GM21381 (cell line): ENCODE results near the gene SESN3.
"Not testable (repeated sequence)": the region's sequence is repeated elsewhere in the genome, so short reads cannot be mapped to it uniquely, and the experiment has no call there.

Experiments
- ATAC-seq: cut with Tn5 transposase; IDR thresholded peaks from one replicate; pipeline ENCODE4 v1.9.1; 2021; ENCODE audit warnings: mild to moderate bottlenecking, moderate library complexity; ENCODE audit not compliant: unreplicated experiment

SESN3 gene

DNA sequence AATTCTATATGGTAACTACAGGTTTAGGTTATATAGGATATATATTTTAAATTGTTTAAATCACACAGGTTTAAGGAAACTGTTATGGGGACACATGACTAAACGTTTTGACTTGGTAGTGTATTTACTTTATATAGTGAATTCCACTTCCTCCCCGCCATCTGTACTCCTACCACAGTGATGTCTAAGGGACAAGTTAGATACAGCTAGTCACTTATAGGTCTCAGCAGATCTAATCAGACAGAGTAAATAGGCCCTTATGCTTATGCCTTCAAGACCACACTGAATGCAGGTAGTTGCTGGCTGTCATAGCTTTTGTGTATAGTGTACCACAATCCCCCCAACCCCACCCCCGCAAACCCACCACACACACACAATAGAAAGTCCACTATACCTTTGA is 8.2 kb downstream of the SESN3 start:
- ATAC-seq: no peak

DNA sequence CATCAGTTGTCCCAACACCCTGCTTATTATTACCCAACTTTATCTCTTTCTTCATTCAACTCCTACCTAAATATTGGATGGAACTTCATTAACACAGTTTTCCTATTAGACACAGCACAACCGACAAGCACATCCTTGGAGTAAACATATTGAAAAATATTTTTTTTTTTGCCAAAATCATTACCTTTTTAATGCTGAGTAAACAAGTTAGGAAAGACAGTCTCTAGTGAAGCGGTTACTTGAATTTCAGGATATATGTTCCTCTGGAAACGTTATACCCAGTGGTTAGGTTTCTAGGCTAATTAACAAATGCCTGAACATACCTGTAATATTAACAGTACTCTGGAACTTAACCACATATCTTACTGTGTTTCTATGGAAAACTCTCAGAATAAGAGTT is 11.4 kb downstream of the SESN3 start:
- ATAC-seq: no peak

DNA sequence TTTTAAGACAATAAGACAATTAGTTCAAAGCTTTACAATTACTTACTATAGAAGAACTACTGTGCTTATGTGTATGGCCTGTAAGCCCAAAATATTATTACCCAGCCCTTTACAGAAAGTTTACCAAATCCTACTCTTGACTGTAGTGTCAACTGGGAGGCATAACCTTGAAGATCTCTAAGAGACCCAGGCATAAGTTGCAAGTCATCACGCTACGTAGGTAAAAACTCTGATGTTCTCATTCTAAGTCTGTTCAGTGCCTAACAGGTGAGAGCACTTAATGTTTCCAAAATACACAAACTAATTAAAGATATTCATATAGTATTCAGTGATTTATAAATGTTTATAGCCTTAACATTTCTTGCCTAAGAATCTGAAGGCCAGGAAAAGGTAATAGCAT is 12.9 kb downstream of the SESN3 start:
- ATAC-seq: no peak

DNA sequence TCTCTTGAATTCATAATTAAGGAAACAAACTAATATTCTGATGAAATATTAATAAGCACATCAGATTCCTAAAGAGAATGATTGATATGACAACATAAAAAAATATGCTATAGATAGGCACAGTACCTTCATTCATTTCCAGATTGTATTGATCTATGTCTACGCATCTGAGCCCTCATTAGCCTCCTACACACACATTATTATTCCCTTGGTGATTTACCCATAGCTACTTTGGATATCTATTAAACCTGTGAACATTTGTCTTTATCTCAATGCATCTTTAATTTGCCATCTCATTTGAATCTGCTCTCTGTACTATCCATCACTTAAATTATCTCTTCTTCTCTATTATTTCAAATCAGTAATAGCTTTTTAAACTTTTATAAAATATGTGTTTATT is 18.4 kb downstream of the SESN3 start:
- no peak for ATAC-seq

DNA sequence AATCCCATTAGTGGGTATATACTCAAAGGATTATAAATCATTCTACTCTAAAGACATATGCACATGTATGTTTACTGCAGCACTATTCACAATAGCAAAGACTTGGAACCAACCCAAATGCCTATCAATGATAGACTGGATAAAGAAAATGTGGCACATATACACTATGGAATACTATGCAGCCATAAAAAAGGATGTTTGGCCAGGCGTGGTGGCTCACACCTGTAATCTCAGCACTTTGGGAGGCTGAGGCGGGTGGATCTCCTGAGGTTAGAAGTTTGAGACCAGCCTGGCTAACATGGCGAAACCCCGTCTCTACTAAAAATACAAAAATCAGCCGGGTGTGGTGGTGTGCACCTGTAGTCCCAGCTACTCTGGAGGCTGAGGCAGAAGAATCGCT is 21.5 kb downstream of the SESN3 start:
- not testable (repeated sequence) for ATAC-seq

DNA sequence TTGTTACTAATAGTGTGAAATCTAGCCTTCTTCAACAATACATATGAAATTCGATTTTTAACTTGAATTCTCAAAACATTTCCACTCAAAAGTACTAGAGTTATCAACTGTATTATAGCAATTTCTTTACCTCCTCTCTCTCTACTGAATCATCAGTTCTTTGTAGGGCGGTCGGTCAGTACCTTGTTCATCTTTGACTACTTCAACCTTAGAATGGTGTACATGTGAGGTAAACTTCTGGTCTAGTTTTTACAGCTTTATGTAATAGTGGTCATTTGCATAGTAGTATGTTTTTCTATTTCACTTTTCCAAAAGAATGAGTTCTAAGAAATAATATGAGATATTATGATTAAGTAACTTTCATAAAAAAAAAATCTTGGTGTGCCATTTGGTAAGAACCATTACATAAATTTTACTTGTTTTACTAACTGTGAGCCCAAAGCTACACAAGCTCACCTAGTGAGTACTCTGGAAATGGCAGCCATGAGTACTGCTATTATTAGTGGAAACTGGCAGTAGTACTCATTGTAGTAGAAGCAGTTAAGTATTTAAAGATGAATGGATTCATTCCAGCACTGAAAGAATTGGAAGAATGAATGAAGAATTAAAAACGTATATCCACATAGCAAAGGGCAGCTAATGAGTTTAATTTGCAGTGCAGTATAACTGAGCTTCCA is 30.1 kb downstream of the SESN3 start:
- ATAC-seq: no peak

DNA sequence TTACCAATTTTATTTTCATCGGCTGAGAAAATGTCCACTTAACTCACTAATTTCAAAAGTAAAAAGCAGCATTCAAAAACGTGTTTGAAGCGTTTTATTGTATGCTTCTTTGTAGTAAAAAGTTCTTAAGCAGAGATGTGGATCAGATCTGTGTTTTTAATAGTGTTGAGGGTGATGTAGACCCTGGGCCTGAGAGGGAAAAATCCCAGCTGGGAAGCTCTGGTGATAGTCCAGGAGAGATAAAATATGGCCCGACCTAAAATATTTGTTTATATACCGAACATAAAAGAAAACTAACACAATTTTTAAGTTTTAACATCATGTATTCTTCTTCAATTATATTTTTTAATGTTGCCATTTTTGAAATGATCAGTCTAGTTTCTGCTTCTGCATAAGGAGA is 35.2 kb downstream of the SESN3 start:
- no peak for ATAC-seq

DNA sequence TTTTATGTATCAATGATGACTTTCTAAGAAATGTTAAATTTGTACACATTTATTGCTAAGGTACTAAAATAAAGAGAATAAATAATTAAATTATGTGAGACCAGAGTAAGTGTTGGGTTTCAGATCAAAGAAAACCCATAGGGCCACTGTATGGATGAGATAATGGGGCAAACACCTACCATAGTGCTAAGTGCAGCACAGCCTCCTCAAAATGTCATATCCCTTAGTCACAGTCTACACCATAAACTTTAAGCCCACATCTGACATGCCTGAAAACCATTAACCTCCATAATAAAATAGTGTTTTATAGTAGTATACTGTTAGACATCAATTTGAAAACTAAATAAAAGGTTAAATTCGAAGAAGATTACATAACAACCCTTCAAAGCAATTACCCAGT is 37.5 kb downstream of the SESN3 start:
- no peak for ATAC-seq

DNA sequence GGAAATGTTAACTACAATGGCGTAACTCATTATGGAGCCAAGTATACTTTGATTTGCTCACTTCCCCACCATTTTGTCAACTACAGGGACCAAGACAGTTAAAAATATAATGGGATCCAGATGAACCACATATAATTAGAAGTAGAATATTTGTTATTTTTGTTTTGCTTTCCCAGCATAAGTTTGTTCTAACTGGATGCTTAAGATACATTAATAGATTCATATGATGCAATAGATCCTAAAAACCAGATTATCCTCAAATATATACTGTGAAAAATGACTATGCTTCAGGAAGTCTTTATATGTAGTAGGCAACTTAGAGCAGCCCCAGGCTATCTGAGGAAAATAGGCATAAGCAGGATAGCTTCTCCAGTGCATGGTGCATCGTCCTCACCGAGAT is 38.3 kb downstream of the SESN3 start:
- ATAC-seq: no peak

DNA sequence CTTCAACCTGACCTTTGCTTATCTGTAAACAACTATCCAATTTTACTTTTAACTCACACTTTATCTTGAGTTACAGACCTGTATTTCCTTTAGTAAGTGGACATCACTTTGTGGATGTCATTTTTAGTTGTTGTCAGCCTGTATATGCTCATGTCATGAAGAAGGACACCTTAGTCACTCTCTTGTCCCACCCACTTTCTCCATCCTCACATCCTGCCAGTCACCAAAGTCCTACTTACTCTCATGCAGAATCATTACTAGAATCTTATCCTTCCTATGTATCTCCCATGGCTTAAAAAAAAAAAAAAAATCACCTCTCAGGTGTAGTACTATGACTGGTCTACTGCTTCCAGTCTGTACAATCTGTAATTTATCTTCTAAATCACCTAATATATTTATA is 43.3 kb downstream of the SESN3 start:
- no peak for ATAC-seq

DNA sequence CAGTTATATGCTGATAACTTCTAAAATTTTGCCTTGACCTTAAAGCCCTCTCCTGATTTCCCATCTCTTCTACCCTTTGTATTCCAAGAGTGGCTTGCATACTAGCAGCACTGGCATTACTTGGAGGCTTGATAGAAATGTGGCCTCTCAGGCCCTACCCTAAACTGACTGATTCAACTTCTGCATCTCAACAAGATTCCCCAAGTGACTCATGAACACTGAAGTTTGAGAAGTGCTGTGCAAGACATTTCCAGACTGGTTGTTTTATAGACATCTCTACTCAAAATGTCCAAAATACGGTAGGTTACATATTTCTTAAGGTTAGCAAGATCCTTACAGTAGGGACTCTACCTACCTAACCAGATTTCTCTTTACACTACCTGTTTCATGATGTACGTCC is 48.6 kb downstream of the SESN3 start:
- ATAC-seq: no peak

DNA sequence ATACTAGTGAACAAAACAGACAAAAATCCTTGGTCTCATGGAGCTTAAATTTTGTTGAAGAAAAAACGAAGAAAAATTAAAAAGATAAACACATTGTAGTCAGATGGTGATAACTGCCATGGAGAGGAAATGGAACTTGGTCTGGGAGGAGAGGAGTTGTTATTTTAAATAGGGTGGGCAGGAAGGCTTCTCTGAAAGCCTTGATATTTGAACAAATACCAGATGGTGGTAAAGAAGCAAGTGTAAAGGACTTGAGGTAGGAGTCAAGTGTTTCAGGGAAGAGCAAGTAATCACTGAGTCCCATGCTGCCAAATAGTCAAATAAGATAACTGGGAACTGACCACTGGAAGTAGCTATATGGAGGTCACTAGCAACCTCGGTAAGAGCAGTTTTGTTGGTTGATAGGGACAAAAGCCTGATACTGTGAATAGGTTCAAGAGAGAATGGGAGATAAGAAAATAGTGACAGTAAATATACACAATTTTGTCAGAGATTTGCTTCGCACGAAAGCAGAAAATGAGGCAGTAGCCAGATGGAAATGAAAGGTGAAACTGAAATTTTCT is 55.1 kb downstream of the SESN3 start:
- ATAC-seq: no peak

DNA sequence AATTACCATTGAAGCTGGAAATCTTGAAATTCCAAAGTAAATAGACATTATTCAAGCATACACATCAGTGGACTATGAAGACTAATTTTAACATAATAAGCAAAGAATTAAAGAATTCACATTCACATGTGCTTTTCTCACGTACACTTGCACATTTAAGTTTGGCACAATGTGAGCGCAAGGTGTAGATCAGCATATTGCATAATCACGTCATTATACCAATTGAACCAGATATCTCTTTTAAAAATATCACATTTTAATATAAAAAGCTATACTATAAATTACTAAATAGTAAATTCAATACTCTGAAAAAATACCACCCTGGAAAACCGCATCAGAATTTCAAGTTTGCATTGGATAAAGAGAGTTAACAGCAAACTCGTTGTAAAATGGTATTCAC is 60.7 kb downstream of the SESN3 start:
- ATAC-seq: no peak

DNA sequence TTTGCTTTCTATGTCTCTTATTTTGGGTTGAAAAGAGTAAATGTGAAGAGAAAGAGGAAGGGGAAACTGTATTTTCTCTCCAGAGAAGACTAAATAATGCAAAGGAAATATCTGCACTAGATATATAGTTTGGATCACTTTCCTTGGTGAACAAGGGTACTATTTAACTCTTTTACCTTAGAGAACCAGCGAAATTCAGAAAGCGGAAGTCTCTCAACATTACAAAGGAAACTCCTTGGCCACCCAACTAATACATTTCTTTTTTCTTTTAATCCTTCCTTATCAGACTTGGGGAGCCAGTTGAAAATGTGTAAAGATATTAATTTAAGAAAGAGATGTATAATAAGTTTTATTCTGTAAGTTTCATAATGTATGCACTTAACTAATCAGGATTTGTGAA is 64.2 kb downstream of the SESN3 start:
- no peak for ATAC-seq

DNA sequence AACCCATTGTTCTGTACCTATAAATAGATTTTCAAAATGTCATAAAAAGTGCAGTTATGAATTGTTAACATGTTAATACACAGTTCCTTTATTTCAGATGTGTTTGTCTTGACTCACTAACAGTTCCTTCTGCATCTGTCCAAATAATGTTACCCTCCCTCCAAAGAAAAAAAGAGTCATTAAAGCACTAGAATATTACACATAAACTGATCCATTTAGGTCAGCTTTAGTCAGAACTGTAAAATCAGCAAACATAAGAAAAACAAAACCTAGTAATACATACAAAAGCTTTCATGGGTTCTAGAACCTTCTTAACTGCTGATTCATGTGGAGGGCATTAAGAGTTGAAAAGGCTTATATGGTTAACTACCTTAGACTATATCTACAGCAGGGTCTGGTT is 65.4 kb downstream of the SESN3 start:
- ATAC-seq: no peak

DNA sequence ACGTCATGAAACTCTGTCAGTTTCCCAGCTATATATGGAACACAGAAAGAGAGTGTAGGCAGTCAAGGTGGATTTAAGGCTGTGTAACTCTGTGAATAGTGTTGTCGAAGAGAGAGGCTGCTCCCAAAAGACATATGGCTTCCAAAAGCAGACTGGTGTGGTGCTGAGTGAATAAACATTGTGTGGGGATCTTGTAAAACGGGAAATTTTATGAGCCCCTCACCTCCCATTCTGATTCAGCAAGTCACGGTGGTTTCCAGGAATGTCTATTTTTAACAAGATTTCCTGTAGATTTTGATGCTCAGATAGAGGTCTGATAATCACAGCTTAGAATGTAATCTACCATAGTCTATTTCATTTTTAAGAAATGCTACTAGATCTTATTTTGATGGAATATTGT is 67.9 kb downstream of the SESN3 start:
- ATAC-seq: no peak

DNA sequence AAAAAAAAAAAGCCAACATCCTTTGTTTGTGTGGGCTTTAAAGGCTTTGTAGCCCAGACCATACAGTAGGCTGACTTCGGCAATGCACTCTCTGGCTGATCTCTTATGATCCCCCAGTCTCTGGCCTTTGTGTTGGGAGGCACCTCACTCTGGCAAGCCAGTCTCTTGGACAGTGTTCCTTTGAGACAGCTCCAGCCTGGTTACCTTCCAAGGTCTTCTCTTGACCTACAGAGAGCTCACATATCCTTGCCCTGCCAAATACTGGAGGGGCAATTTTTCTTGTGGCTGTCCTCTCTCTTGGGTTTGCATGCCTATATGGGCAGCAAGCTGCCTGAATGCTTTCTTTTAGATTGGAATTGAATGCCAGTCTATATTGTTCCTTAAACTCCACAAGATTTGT is 69.8 kb downstream of the SESN3 start:
- ATAC-seq: no peak

DNA sequence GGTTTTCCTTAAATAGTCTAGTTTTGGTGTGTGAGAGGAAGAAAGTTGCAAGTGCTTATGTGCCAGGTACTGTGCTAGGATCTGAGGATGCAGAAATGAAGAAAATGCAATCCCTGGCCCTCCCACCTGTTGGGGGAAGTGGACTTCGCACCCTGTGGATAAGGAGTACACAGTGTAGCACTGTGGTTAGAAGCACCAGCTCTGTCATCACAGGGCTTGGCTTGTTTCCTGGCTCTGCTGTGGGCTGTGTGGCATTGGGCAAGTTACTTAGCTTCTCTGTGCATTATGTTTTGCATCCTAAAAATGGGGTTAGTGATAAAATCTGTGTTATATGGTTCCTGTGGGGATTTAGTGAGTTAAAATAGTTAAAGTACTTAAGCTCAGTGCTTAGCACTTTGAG is 73.2 kb downstream of the SESN3 start:
- no peak for ATAC-seq

DNA sequence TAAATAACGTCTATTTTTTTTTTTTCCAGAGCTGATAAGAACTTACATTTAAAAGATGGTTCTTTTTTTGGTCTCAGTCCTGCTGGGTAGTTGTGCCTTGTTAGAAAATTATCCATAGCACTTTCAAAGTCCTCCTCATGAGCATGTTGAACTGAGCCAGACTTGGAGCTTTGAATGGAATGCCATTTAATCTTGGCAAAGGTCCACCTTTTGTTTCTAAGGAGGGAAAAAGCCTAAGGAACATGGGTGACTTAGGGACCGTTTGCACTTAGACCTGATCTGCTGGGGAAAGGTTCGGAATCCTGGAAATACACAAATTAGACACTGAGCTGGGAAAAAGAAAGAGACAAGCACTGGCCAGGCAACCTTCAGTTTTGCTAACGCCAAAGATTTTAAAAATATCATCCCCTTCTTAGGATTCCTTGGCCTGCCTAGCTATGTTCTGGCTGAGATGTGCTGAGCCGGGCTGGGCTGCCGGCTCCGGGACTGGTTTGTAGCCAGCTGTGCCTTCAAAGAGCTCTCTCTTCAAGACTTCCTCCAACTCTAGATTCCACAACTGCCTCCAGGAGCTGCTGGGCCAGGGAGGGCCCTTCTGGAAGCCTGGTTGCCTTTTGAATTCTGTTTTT is 74.0 kb downstream of the SESN3 start:
- no peak for ATAC-seq

DNA sequence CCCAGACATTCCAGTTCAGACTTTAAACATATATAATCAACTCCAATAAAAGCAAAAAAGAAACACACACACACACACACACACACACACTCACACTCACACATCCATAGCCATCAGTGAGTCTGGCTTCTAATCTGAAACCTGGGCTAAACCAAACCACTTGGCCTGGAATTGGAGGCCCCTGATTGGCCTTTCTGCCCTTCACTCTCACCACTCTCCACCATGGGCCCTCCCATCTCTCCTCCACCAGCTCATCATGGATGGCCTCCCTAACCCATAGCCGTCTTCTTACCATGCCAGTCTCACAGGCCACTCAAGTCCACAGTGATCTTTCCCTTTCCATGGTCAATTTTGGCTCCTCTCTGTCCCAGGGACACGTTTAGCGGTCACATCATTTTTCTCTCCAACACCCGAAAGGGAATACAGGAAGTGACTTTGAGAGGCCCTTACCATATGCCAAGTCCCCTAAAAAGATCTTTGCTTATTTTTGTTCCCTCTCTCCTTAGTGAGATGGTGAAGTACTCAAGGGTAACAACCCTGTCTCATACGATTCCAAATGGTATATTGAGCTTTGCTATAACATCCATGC is 74.8 kb downstream of the SESN3 start:
- no peak for ATAC-seq

DNA sequence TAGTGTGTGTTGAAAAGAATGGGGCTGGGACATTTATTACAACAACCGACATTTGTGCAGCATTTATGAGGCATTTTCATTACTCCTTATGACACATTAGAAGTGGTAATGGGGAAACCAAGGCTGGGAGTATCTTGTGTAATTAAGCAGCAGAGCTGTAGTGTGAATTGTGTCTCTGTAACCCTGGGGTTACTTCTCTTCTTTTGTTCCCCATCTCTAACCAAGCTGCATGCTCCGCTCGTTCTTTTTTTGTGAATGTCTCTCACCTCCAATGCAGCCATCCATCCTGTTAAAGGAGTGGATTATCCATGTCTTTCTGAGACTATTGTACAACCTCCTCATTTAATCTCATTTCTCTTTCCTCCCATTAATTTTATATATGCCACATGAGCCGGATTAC is 75.6 kb downstream of the SESN3 start:
- no peak for ATAC-seq

DNA sequence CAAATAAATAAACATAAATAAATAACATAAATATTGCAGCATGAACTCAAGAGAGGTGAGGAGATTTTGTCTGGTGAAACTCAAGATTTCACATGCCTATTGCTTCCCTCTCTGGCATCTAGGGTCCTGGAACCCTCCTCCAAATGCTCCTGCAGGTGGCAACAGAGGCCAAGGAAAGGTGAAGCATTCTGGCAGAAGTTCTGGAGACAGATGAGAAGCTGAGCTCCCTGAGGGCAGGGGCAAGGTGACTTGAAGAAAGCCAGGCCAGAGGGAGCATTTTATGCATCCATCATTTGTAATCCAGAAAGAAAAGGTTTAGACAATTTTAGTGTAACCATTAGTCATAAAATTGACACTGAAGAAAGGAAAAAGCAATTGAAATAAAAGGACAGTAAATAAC is 76.5 kb downstream of the SESN3 start:
- no peak for ATAC-seq
